PC-3 (cell line): ENCODE data around the gene ADGRL3.

Experiments
- CTCF ChIP-seq: fragments of 300-600 bp; sonication (generic); conservative IDR thresholded peaks from 2 replicates; pipeline ENCODE4 v1.5.1; 2017; ENCODE audit warnings: antibody characterized with exemption, low read depth, mild to moderate bottlenecking, low read length
- EZH2 ChIP-seq: fragments of 300-600 bp; sonication (generic); IDR thresholded peaks from one replicate; pipeline ENCODE4 v1.6.1; 2017; ENCODE audit warnings: antibody characterized with exemption, mild to moderate bottlenecking, low read length; ENCODE audit not compliant: unreplicated experiment
- EZH2phosphoT487 ChIP-seq: fragments of 300-600 bp; sonication (generic); IDR thresholded peaks from 2 replicates; pipeline ENCODE4 v1.6.1; 2018; ENCODE audit warnings: mild to moderate bottlenecking, antibody characterized with exemption, low read length, borderline replicate concordance

GRCh38 chr4:61614231-61614630 is 414.1 kb downstream of the ADGRL3 start:
- no peak for TF ChIP-seq CTCF
- no peak for TF ChIP-seq EZH2
- no peak for TF ChIP-seq EZH2phosphoT487
